K562 (cell line): ENCODE measurements around the gene C18orf32. TPM values are rescaled to one million over a fixed set of nuclear protein-coding genes. Genes with fewer than 3 reads are reported as not detected.
A peak's percentile ranks its signal among the peaks of the same experiment; 100 is the strongest.

Experiments used
- ARID1B ChIP-seq: fragments of 450-650 bp; IDR thresholded peaks from 2 replicates; pipeline ENCODE4 v1.6.1; 2016; ENCODE audit warnings: antibody characterized with exemption, mild to moderate bottlenecking, inconsistent platforms
- ATF1 ChIP-seq, 2 experiments: fragments of 450-650 bp in 1 of 2; IDR thresholded peaks; 2 replicates each; pipeline ENCODE4 v1.6.1; 2016; ENCODE audit warnings: missing compliant biosample characterization in 1 of 2, missing genetic modification characterization in 1 of 2
- BACH1 ChIP-seq: fragments of 200-800 bp; sonication (Bioruptor generic); IDR thresholded peaks from 2 replicates; pipeline ENCODE4 v1.6.1; 2016; ENCODE audit warnings: missing genetic modification characterization, missing compliant biosample characterization
- BRD9 ChIP-seq: fragments of 450-650 bp; IDR thresholded peaks from 2 replicates; pipeline ENCODE4 v1.6.1; 2018; ENCODE audit warnings: low read depth; ENCODE audit not compliant: partially characterized antibody
- CBX8 ChIP-seq: fragments of 200-600 bp; sonication (generic); IDR thresholded peaks from 2 replicates; pipeline ENCODE4 v1.6.1; 2012; ENCODE audit warnings: borderline replicate concordance, mixed run types, low read depth, mild to moderate bottlenecking, moderate library complexity, mixed read lengths, low read length, control low read depth, inconsistent platforms; ENCODE audit not compliant: poor library complexity, severe bottlenecking; ENCODE audit errors: extremely low read depth
- HLTF ChIP-seq: fragments of 450-650 bp; IDR thresholded peaks from 2 replicates; pipeline ENCODE4 v1.6.1; 2016
- KLF13 ChIP-seq: fragments of 450-650 bp; IDR thresholded peaks from 2 replicates; pipeline ENCODE4 v1.6.1; 2016; ENCODE audit warnings: missing genetic modification characterization, low read depth, mild to moderate bottlenecking, missing compliant biosample characterization, moderate library complexity, borderline replicate concordance
- MAFK ChIP-seq: IDR thresholded peaks from 2 replicates; pipeline ENCODE4 v1.6.1; 2011; ENCODE audit warnings: low read length, improper control_type of control experiment
- NFIC ChIP-seq: fragments of 450-650 bp; IDR thresholded peaks from 2 replicates; pipeline ENCODE4 v1.6.1; 2017; ENCODE audit warnings: mild to moderate bottlenecking, inconsistent platforms
- NR2C2 ChIP-seq, 2 experiments: fragments of 200-800 bp in 1 of 2; sonication (Bioruptor generic) in 1 of 2; sonication (generic) in 1 of 2; formaldehyde crosslinking in 1 of 2; IDR thresholded peaks; 2 replicates each; pipeline versions ENCODE4 v1.6.1 to v1.8.0; 2016 to 2022; ENCODE audit warnings: mild to moderate bottlenecking in 1 of 2, missing compliant biosample characterization in 1 of 2, missing genetic modification characterization in 1 of 2, missing genetic modification reagents in 1 of 2
- POLR2AphosphoS2 ChIP-seq: IDR thresholded peaks from 2 replicates; pipeline ENCODE4 v1.6.1; 2012; ENCODE audit warnings: low read length, improper control_type of control experiment
- RFX5 ChIP-seq: IDR thresholded peaks from 2 replicates; pipeline ENCODE4 v1.6.1; 2011; ENCODE audit warnings: low read depth, mild to moderate bottlenecking, improper control_type of control experiment, low read length
- SIX5 ChIP-seq, 2 experiments: IDR thresholded peaks; 2 replicates each; pipeline ENCODE4 v1.6.1; 2011; ENCODE audit warnings: low read length in 2 of 2, borderline replicate concordance in 1 of 2, low read depth in 1 of 2, mild to moderate bottlenecking in 1 of 2, moderate library complexity in 1 of 2; ENCODE audit not compliant: insufficient read depth in 1 of 2
- ZNF764 ChIP-seq: fragments of 250-450 bp; sonication (Bioruptor Pico); IDR thresholded peaks from 2 replicates; pipeline ENCODE4 v1.4.0; 2020; ENCODE audit warnings: low read depth, mild to moderate bottlenecking, moderate library complexity
- polyA plus RNA-seq, 8 experiments: library from polyadenylated mRNA; depleted of rRNA in 4 of 8; stranded (reverse) in 5 of 8; unstranded in 3 of 8; fragments of >200 nt; fragmentation: Nextera tagmentation in 2 of 8; fragmentation: Illumina TruSeq in 1 of 8; extraction: Ambion mirVana in 2 of 8; extraction: Trizol in 1 of 8; gene quantifications; 2 replicates each; pipeline versions ENCODE4 v1.2.1 to v1.2.3, GENCODE V29; 2011 to 2014; ENCODE audit warnings: inconsistent platforms in 1 of 8, missing spikeins in 1 of 8
- total RNA-seq, 7 experiments: library from RNA; depleted of rRNA in 6 of 7; stranded (reverse); fragments of >200 nt in 6 of 7; fragmentation: Illumina TruSeq in 2 of 7; extraction: Trizol in 2 of 7; gene quantifications; 2 replicates each; pipeline versions ENCODE4 v1.2.1 to v1.2.3, GENCODE V29; 2011 to 2021; ENCODE audit warnings: low replicate concordance in 1 of 7
- TF ChIP-seq, protein P1 (sequence below): fragments of 250-450 bp; sonication (Bioruptor Pico); IDR thresholded peaks from 2 replicates; pipeline ENCODE4 v1.5.0; 2021
- TF ChIP-seq, protein P2 (sequence below): sonication (generic); formaldehyde crosslinking; IDR thresholded peaks from 2 replicates; pipeline ENCODE4 v1.8.0; 2022; ENCODE audit warnings: mild to moderate bottlenecking, missing genetic modification reagents
- TF ChIP-seq, protein P3 (sequence below): fragments of 450-650 bp; IDR thresholded peaks from 2 replicates; pipeline ENCODE4 v1.6.1; 2016; ENCODE audit warnings: mild to moderate bottlenecking
- TF ChIP-seq, protein P4 (sequence below): fragments of 250-450 bp; sonication (Bioruptor Pico); IDR thresholded peaks from 2 replicates; pipeline ENCODE4 v1.8.0; 2022; ENCODE audit warnings: moderate library complexity, mild to moderate bottlenecking, inconsistent platforms
- TF ChIP-seq, protein P5 (sequence below), 2 experiments: fragments of 450-650 bp in 1 of 2; sonication (generic) in 1 of 2; formaldehyde crosslinking in 1 of 2; IDR thresholded peaks in 1 of 2; conservative IDR thresholded peaks in 1 of 2; 2 replicates each; pipeline versions ENCODE4 v1.6.1 to v1.8.1; 2016 to 2023; ENCODE audit warnings: mild to moderate bottlenecking in 2 of 2, moderate library complexity in 2 of 2, inconsistent platforms in 1 of 2, missing genetic modification reagents in 1 of 2

Gene C18orf32
- total and polyA plus RNA-seq, 9 of the 15 experiments (the other 6 are each of a cell fraction or from before 2014, with no cell fraction given), result 8.5 to 35.0 (median 20.4) TPM

DNA sequence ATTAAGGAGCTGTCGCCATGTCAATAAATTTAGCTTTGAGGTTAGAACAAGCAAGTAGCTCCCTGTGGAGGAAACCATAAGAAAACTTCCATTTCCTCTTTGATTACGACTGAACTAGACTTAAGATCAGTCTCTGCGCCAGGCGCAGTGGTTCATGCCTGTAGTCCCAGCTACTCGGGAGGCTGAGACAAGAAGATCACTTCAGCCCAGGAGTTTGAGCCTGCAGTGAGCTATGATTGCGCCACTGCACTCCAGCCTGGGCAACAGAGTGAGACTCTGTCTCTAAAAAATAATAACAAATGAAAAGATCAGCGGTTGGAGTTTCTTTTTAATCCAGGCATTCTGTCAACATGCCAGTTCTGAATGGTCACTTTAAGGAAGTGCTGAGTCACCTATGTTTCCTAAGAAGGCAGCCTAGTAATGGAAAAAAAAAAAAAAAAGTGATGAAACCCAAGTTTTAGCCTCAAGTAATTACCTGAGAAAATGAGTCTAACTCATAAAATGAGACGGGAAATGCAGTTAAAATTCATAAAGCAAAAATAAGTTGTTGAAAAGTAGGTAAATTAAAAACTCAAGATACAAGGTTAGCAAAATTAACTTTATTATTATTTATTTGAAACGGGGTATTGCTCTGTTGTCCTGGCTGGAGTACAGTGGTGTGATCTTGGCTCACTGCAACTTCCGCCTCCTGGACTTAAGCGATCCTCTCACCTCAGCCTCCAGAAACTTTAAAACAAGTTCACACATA, 10.2 kb downstream of the C18orf32 start (continued):
- peak; percentile 59 for TF ChIP-seq ARID1B
- TF ChIP-seq, protein P1, sequence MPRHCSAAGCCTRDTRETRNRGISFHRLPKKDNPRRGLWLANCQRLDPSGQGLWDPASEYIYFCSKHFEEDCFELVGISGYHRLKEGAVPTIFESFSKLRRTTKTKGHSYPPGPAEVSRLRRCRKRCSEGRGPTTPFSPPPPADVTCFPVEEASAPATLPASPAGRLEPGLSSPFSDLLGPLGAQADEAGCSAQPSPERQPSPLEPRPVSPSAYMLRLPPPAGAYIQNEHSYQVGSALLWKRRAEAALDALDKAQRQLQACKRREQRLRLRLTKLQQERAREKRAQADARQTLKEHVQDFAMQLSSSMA, result no peak
- no peak for TF ChIP-seq KLF13 (tag)
- TF ChIP-seq, protein P2, sequence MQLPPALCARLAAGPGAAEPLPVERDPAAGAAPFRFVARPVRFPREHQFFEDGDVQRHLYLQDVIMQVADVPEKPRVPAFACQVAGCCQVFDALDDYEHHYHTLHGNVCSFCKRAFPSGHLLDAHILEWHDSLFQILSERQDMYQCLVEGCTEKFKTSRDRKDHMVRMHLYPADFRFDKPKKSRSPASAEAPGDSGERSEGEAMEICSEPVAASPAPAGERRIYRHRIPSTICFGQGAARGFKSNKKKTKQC (CRISPR knock-in tag), result no peak
- no peak for TF ChIP-seq CBX8
- no peak for TF ChIP-seq HLTF
- TF ChIP-seq MAFK, result peak; percentile 91
- TF ChIP-seq, protein P3, sequence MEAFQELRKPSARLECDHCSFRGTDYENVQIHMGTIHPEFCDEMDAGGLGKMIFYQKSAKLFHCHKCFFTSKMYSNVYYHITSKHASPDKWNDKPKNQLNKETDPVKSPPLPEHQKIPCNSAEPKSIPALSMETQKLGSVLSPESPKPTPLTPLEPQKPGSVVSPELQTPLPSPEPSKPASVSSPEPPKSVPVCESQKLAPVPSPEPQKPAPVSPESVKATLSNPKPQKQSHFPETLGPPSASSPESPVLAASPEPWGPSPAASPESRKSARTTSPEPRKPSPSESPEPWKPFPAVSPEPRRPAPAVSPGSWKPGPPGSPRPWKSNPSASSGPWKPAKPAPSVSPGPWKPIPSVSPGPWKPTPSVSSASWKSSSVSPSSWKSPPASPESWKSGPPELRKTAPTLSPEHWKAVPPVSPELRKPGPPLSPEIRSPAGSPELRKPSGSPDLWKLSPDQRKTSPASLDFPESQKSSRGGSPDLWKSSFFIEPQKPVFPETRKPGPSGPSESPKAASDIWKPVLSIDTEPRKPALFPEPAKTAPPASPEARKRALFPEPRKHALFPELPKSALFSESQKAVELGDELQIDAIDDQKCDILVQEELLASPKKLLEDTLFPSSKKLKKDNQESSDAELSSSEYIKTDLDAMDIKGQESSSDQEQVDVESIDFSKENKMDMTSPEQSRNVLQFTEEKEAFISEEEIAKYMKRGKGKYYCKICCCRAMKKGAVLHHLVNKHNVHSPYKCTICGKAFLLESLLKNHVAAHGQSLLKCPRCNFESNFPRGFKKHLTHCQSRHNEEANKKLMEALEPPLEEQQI, result no peak
- peak; percentile 98 for TF ChIP-seq BACH1 (tag)
- peak; percentile 42; the same call in 1 of the 2 replicates for TF ChIP-seq NFIC
- TF ChIP-seq ZNF764 (CRISPR knock-in tag), result no peak
- TF ChIP-seq NR2C2 (CRISPR knock-in tag; IDR thresholded peaks at IDR 0.05), result no peak
- no peak for TF ChIP-seq NR2C2 (tag; IDR thresholded peaks at IDR 0.05)
- no peak for TF ChIP-seq RFX5
- TF ChIP-seq POLR2AphosphoS2, result no peak
- TF ChIP-seq BRD9, result peak; percentile 54
- TF ChIP-seq SIX5 (IDR thresholded peaks at IDR 0.05; ENCODE audit: borderline replicate concordance in 1 of 2, insufficient read depth in 1 of 2, low read depth in 1 of 2, low read length in 2 of 2), result no peak
- TF ChIP-seq ATF1 (CRISPR knock-in tag; IDR thresholded peaks at IDR 0.05), result no peak
- 0 out of 2 replicates have a peak, but pooled peaks have one; percentile 23 for TF ChIP-seq ATF1 (tag; IDR thresholded peaks at IDR 0.05)
- TF ChIP-seq, protein P4, sequence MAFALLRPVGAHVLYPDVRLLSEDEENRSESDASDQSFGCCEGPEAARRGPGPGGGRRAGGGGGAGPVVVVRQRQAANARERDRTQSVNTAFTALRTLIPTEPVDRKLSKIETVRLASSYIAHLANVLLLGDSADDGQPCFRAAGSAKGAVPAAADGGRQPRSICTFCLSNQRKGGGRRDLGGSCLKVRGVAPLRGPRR, result no peak
- TF ChIP-seq, protein P5, sequence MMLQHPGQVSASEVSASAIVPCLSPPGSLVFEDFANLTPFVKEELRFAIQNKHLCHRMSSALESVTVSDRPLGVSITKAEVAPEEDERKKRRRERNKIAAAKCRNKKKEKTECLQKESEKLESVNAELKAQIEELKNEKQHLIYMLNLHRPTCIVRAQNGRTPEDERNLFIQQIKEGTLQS (IDR thresholded peaks at IDR 0.05), result peak; percentile 76
- TF ChIP-seq, protein P5 (CRISPR knock-in tag; conservative IDR thresholded peaks at IDR 0.05), result no peak
